ENCODE measurements around the gene ABR.
"Not testable (repeated sequence)": the region's sequence is repeated elsewhere in the genome, so short reads cannot be mapped to it uniquely, and the experiment has no call there.

Gene ABR

GRCh38 chr17:1154704-1155103, 25.1 kb downstream of the ABR start:
- no peak overlapping the region for H3K27ac ChIP-seq
- H3K4me2 ChIP-seq (ENCODE audit: low read length) = no peak overlapping the region
- no peak overlapping the region for H2AFZ ChIP-seq
- no peaks in the 10 kb centered on the region for H3K27me3 ChIP-seq (ENCODE audit: control insufficient read depth, insufficient read depth, low read length)
- H3K79me2 ChIP-seq = no peaks in the 10 kb centered on the region
- no peak overlapping the region for H3K4me3 ChIP-seq (ENCODE audit: low read depth, low read length)
- TF ChIP-seq CTCF (IDR thresholded peaks at IDR 0.05) = no peak
- no peaks in the 10 kb centered on the region for H3K4me1 ChIP-seq
- no peaks in the 10 kb centered on the region for H3K36me3 ChIP-seq (ENCODE audit: control insufficient read depth, insufficient read depth, low read length)
- no peaks in the 10 kb centered on the region for H3K9me3 ChIP-seq (ENCODE audit: control insufficient read depth, low read length)
- H3K9ac ChIP-seq = no peak overlapping the region

GRCh38 chr17:1153795-1154546, 25.8 kb downstream of the ABR start:
- Histone ChIP-seq H3K79me2 (no peaks in the 10 kb centered on the region), H3K4me1 (no peaks in the 10 kb centered on the region), H3K36me3 (ENCODE audit: control insufficient read depth, insufficient read depth, low read length) (no peaks in the 10 kb centered on the region), H3K9ac (no peak overlapping the region), H3K4me3 (ENCODE audit: low read depth, low read length) (no peak overlapping the region), H3K9me3 (ENCODE audit: control insufficient read depth, low read length) (no peaks in the 10 kb centered on the region), H3K27ac (no peak overlapping the region), H2AFZ (no peak overlapping the region), H3K4me2 (ENCODE audit: low read length) (no peak overlapping the region), H3K27me3 (ENCODE audit: control insufficient read depth, insufficient read depth, low read length) (no peaks in the 10 kb centered on the region)
- no peak for TF ChIP-seq CTCF (IDR thresholded peaks at IDR 0.05)

DNA sequence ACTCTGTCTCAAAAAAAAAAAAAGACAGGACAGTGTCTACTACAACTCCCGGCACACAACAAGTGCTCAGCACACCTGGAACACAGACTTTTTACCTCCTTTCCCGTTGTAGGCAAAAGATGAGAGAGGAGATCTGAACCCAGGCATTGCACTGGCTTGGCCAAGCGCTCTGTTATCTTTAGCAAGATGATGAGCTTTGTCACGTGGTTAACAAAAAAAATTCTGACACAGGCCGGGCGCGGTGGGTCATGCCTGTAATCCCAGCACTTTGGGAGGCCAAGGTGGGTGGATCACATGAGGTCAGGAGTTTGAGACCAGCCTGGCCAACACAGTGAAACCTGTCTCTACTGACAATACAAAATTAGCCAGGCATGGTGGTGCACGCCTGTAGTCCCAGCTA, 27.2 kb downstream of the ABR start:
- not testable (repeated sequence) for H2AFZ ChIP-seq; H3K36me3 ChIP-seq (ENCODE audit: control insufficient read depth, insufficient read depth, low read length); H3K27me3 ChIP-seq (ENCODE audit: control insufficient read depth, insufficient read depth, low read length); H3K4me1 ChIP-seq; H3K27ac ChIP-seq; H3K9me3 ChIP-seq (ENCODE audit: control insufficient read depth, low read length); H3K9ac ChIP-seq; H3K4me3 ChIP-seq (ENCODE audit: low read depth, low read length); H3K4me2 ChIP-seq (ENCODE audit: low read length); H3K79me2 ChIP-seq

GRCh38 chr17:1150863-1151600, 28.7 kb downstream of the ABR start:
- no peak for TF ChIP-seq CTCF (IDR thresholded peaks at IDR 0.05)
- Histone ChIP-seq H3K4me3 (ENCODE audit: low read depth, low read length) (no peak overlapping the region), H3K36me3 (ENCODE audit: control insufficient read depth, insufficient read depth, low read length) (no peaks in the 10 kb centered on the region), H3K79me2 (no peaks in the 10 kb centered on the region), H3K27me3 (ENCODE audit: control insufficient read depth, insufficient read depth, low read length) (no peaks in the 10 kb centered on the region), H3K9ac (no peak overlapping the region), H2AFZ (no peak overlapping the region), H3K27ac (no peak overlapping the region), H3K4me1 (no peaks in the 10 kb centered on the region), H3K9me3 (ENCODE audit: control insufficient read depth, low read length) (no peaks in the 10 kb centered on the region), H3K4me2 (ENCODE audit: low read length) (no peak overlapping the region)

DNA sequence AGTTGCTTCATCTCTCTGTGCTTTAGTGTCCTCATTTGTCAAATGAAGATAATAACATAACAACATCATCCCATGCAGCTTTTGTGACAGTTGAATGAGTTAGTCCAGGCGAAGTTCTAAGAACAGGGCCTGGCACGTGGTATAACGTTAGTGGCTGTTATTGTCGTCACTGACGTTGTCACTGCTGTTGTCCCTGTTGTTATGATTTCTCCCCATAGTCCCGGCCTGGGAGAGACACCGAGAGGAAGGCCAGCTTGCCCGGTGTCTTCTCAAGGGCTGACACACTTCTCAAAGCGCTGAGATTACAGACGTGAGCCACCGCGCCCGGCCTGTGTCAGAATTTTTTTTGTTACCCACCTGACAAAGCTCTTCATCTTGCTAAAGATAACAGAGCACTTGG, 29.9 kb downstream of the ABR start:
- H3K4me1 ChIP-seq = no peaks in the 10 kb centered on the region
- no peak overlapping the region for H3K4me3 ChIP-seq (ENCODE audit: low read depth, low read length)
- no peak overlapping the region for H3K9ac ChIP-seq
- H3K27ac ChIP-seq = no peak overlapping the region
- H3K27me3 ChIP-seq (ENCODE audit: control insufficient read depth, insufficient read depth, low read length) = no peaks in the 10 kb centered on the region
- no peaks in the 10 kb centered on the region for H3K36me3 ChIP-seq (ENCODE audit: control insufficient read depth, insufficient read depth, low read length)
- TF ChIP-seq CTCF (IDR thresholded peaks at IDR 0.05) = no peak
- no peaks in the 10 kb centered on the region for H3K79me2 ChIP-seq
- no peak overlapping the region for H3K4me2 ChIP-seq (ENCODE audit: low read length)
- no peak overlapping the region for H2AFZ ChIP-seq
- H3K9me3 ChIP-seq (ENCODE audit: control insufficient read depth, low read length) = no peaks in the 10 kb centered on the region

All from parathyroid adenoma (tissue), 2 donors.